Sigmoid colon (tissue), 4 donors: ENCODE data around the gene FXR2.

Experiments
- CTCF ChIP-seq, 4 experiments: fragments of 450-650 bp in 3 of 4; fragments of 200-600 bp in 1 of 4; IDR thresholded peaks; one replicate each; pipeline ENCODE4 v1.5.1; 2016 to 2019; ENCODE audit warnings: antibody characterized with exemption in 4 of 4, mild to moderate bottlenecking in 3 of 4, moderate library complexity in 2 of 4
- POLR2AphosphoS5 ChIP-seq, 4 donors: sonication (generic); formaldehyde crosslinking; IDR thresholded peaks; one replicate each; pipeline ENCODE4 v1.6.1; 2017; ENCODE audit warnings: antibody characterized with exemption in 4 of 4

DNA sequence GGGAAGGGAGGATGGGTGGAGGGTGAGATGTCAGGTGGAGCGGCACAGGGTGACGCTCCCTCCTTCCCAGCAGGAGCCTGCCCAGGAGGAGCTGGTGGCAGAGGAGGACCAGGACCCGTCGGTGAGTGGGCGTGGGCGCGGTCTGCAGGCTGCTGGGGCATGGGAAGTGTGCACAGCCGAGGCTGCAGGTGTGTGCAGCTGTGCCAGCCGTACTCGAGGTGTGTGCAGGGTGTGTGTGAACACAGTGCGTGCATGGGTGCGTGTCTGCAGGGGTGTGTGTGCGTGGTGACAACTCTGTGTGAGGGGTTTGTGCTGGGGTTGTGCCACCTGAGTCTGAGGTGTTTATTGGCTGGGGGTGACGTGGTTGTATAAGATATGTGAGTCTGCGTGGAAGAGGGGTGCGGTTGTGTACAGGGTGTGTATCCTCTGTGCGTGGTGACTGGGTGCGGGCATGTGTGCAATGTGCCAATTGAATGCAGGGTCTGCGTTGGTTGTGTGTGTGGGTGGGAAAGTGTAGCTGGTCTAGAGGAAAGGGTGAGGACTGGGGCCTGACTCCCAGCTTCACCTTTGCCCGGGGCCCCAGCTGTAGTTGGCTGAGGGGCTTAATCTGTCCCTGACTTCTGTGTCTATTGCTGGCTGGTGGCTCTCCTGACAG is 65.2 kb downstream of the FXR2 start:
- TF ChIP-seq CTCF (IDR thresholded peaks at IDR 0.05) = peak in 1 of 4 experiments; percentile 4
- no peak for TF ChIP-seq POLR2AphosphoS5 (IDR thresholded peaks at IDR 0.05)
